DND-41 (cell line): ENCODE results near the gene PCDHGC4.

Experiments used
- CTCF ChIP-seq: IDR thresholded peaks from 2 replicates; pipeline ENCODE4 v1.5.1; 2012; ENCODE audit warnings: borderline replicate concordance, low read length, moderate library complexity, mild to moderate bottlenecking; ENCODE audit not compliant: poor library complexity, severe bottlenecking; ENCODE audit errors: extremely low read depth
- EZH2 ChIP-seq: IDR thresholded peaks from 3 replicates; pipeline ENCODE4 v1.6.1; 2012; ENCODE audit warnings: borderline replicate concordance, low read depth, mild to moderate bottlenecking, moderate library complexity, low read length, inconsistent platforms; ENCODE audit not compliant: severe bottlenecking

- TF ChIP-seq CTCF, result no peak
- TF ChIP-seq EZH2, result no peak
Measured at GRCh38 chr5:141519605-141520565, 35.1 kb downstream of the PCDHGC4 start.
